GM12878 (cell line): ENCODE data around the gene GINS1. TPM values are rescaled to one million over a fixed set of nuclear protein-coding genes. Genes with fewer than 3 reads are reported as not detected.

Experiments used
- ATAC-seq: fragments of 200-7000 bp; cut with Tn5 transposase; 3 replicates; pipeline ENCODE4 v1.9.1; 2020; ENCODE audit warnings: mild to moderate bottlenecking, moderate library complexity
- BruUV-seq: library from RNA; stranded (reverse); fragments of 400-500 nt; replicated peaks from 2 replicates; lab custom pipeline; 2021; lab: Mats Ljungman, UMichigan
- CTCF ChIA-PET: fragments of 300-600 bp; sonication (Branson Sonifier 250); formaldehyde crosslinking; extraction: SDS; loops from one replicate; lab custom pipeline; 2021; ENCODE audit warnings: inconsistent platforms; lab: Yijun Ruan, JAX
- POLR2A ChIA-PET: fragments of 350-600 bp; formaldehyde crosslinking; extraction: SDS; loops from one replicate; lab custom pipeline; 2021; ENCODE audit warnings: inconsistent platforms; lab: Charles Lee
- RAD21 ChIA-PET: fragments of 300-600 bp; sonication (Branson Sonifier 250); formaldehyde crosslinking; loops from one replicate; lab custom pipeline; 2023; ENCODE audit warnings: antibody characterized with exemption; ENCODE audit not compliant: unreplicated experiment; lab: Charles Lee
- SMC1A ChIA-PET: fragments of 300-600 bp; sonication (Branson Sonifier 250); formaldehyde crosslinking; loops from one replicate; lab custom pipeline; 2023; ENCODE audit not compliant: unreplicated experiment, uncharacterized antibody; lab: Charles Lee
- DNase-seq: peaks from one replicate; pipeline ENCODE4 v3.0.0-alpha.2; 2011; ENCODE audit warnings: low read depth, low spot score
- FAIRE-seq: peaks from 3 replicates; lab custom pipeline; 2011; peaks lifted over from hg19 to GRCh38; lab: Jason Lieb, UNC
- H2AFZ ChIP-seq: 2 replicates; pipeline ENCODE4 v1.6.0; 2011; ENCODE audit warnings: low read depth, low read length, control low read depth; ENCODE audit not compliant: control insufficient read depth
- H3K27ac ChIP-seq: 2 replicates; pipeline ENCODE4 v1.5.1; 2011; ENCODE audit warnings: control low read depth; ENCODE audit not compliant: control insufficient read depth, insufficient read depth
- H3K27me3 ChIP-seq, 2 experiments: replicated peaks in 1 of 2; 2 replicates each; pipeline versions ENCODE4 v1.6.0 to v1.6.1; 2011; ENCODE audit warnings: low read length in 1 of 2; ENCODE audit not compliant: control insufficient read depth in 2 of 2, insufficient read depth in 2 of 2
- H3K36me3 ChIP-seq, 2 experiments: 2 replicates each; pipeline ENCODE4 v1.5.1; 2011; ENCODE audit warnings: low read length in 1 of 2; ENCODE audit not compliant: control insufficient read depth in 2 of 2, insufficient read depth in 2 of 2
- H3K4me1 ChIP-seq: 2 replicates; pipeline ENCODE4 v1.6.1; 2011; ENCODE audit warnings: mild to moderate bottlenecking, low read length, moderate library complexity, mixed read lengths; ENCODE audit not compliant: control insufficient read depth, insufficient read depth
- H3K4me2 ChIP-seq: 2 replicates; pipeline ENCODE4 v1.6.0; 2011; ENCODE audit warnings: control low read depth; ENCODE audit not compliant: control insufficient read depth, insufficient read depth
- H3K4me3 ChIP-seq: fragments of 200-600 bp; sonication (generic); 2 replicates; pipeline ENCODE4 v1.5.1; 2016
- H3K79me2 ChIP-seq: 2 replicates; pipeline ENCODE4 v1.6.0; 2011; ENCODE audit warnings: low read length; ENCODE audit not compliant: control insufficient read depth, insufficient read depth
- H3K9ac ChIP-seq: 2 replicates; pipeline ENCODE4 v1.8.0; 2011; ENCODE audit warnings: low read length, control low read depth, mixed read lengths; ENCODE audit not compliant: control insufficient read depth, insufficient read depth
- H3K9me3 ChIP-seq: replicated peaks from 3 replicates; pipeline ENCODE4 v1.5.1; 2011; ENCODE audit warnings: mild to moderate bottlenecking, low read length; ENCODE audit not compliant: control insufficient read depth, insufficient read depth
- H4K20me1 ChIP-seq: 2 replicates; pipeline ENCODE4 v1.6.0; 2011; ENCODE audit not compliant: control insufficient read depth, insufficient read depth
- BCL11A ChIP-seq: IDR thresholded peaks from 2 replicates; pipeline ENCODE4 v1.6.1; 2011; ENCODE audit warnings: low read depth, low read length
- CREM ChIP-seq: IDR thresholded peaks from 2 replicates; pipeline ENCODE4 v1.6.1; 2014; ENCODE audit warnings: antibody characterized with exemption, low read depth
- CUX1 ChIP-seq: IDR thresholded peaks from 2 replicates; pipeline ENCODE4 v1.6.1; 2012; ENCODE audit warnings: improper control_type of control experiment, low read depth, low read length; ENCODE audit not compliant: insufficient replicate concordance
- MEF2B ChIP-seq: fragments of 450-650 bp; IDR thresholded peaks from 2 replicates; pipeline ENCODE4 v1.6.1; 2018; ENCODE audit warnings: mild to moderate bottlenecking, moderate library complexity; ENCODE audit not compliant: partially characterized antibody, poor library complexity, severe bottlenecking
- MTA2 ChIP-seq: fragments of 450-650 bp; IDR thresholded peaks from 2 replicates; pipeline ENCODE4 v1.6.1; 2016; ENCODE audit warnings: low read depth, mild to moderate bottlenecking, moderate library complexity
- RB1 ChIP-seq: fragments of 450-650 bp; formaldehyde crosslinking; IDR thresholded peaks from 2 replicates; pipeline ENCODE4 v1.6.1; 2017; ENCODE audit warnings: mild to moderate bottlenecking, borderline replicate concordance
- RCOR1 ChIP-seq: conservative IDR thresholded peaks from 2 replicates; pipeline ENCODE4 v1.6.1; 2012; ENCODE audit warnings: low read depth, low read length, improper control_type of control experiment
- SREBF1 ChIP-seq: IDR thresholded peaks from 2 replicates; pipeline ENCODE4 v1.6.1; 2012; ENCODE audit warnings: mild to moderate bottlenecking, low read length
- TARDBP ChIP-seq: IDR thresholded peaks from 2 replicates; pipeline ENCODE4 v1.6.1; 2016; ENCODE audit warnings: borderline replicate concordance
- TBL1XR1 ChIP-seq: IDR thresholded peaks from 2 replicates; pipeline ENCODE4 v1.6.1; 2012; ENCODE audit warnings: low read depth, low read length, improper control_type of control experiment
- TCF3 ChIP-seq: IDR thresholded peaks from 2 replicates; pipeline ENCODE4 v1.6.1; 2012; ENCODE audit warnings: low read depth, mild to moderate bottlenecking, low read length, borderline replicate concordance; ENCODE audit not compliant: insufficient read depth
- ZBTB40 ChIP-seq: fragments of 450-650 bp; IDR thresholded peaks from 2 replicates; pipeline ENCODE4 v1.6.1; 2016; ENCODE audit warnings: mild to moderate bottlenecking, moderate library complexity, borderline replicate concordance
- WGBS: methylation state at CpG from one replicate; pipeline ENCODE4 v1.1.6; 2016; ENCODE audit warnings: low lambda C conversion rate; ENCODE audit not compliant: insufficient replicate concordance, insufficient coverage; ENCODE audit errors: missing lambda C conversion rate; 5-methylcytosine and 5-hydroxymethylcytosine counted together
- in situ Hi-C: fragments of 300-500 bp; cut with MboI; formaldehyde crosslinking; loops from 9 replicates; pipeline ENCODE4 v1.14.3; 2018; ENCODE audit warnings: mixed read lengths
- intact Hi-C: fragments of 100-400 bp; cut with micrococcal nuclease; formaldehyde crosslinking; loops from one replicate; pipeline ENCODE4 v1.14.2; 2022; ENCODE audit not compliant: unreplicated experiment
- polyA plus RNA-seq, 11 experiments: library from polyadenylated mRNA; depleted of rRNA in 4 of 11; unstranded in 6 of 11; stranded (reverse) in 5 of 11; fragments of >200 nt; fragmentation: Nextera tagmentation in 4 of 11; fragmentation: Illumina TruSeq in 1 of 11; extraction: Ambion mirVana in 4 of 11; extraction: Trizol in 1 of 11; gene quantifications; 1 replicate in 1 of 11; 2 replicates in 10 of 11; pipeline versions ENCODE4 v1.2.1 to v1.2.3, GENCODE V29; 2011 to 2016; ENCODE audit warnings: inconsistent platforms in 2 of 11, missing spikeins in 2 of 11, low read depth in 1 of 11
- total RNA-seq, 4 experiments: library from RNA; depleted of rRNA in 3 of 4; stranded (reverse); fragments of >200 nt in 3 of 4; fragmentation: Illumina TruSeq in 1 of 4; extraction: Trizol in 1 of 4; gene quantifications; 2 replicates each; pipeline versions ENCODE4 v1.2.1 to v1.2.3, GENCODE V29; 2013 to 2021

GINS1 gene
- total and polyA plus RNA-seq, 10 of the 15 experiments (the other 5 are each of a cell fraction or from before 2014, with no cell fraction given) = 13.0 to 44.6 (median 30.3) TPM

- TF ChIP-seq MEF2B (no peak), SREBF1 (no peak)
Observed at GRCh38 chr20:25457886-25458680, 50.6 kb downstream of the GINS1 start (continued).

GRCh38 chr20:25459111-25459830, 51.8 kb downstream of the GINS1 start:
- Histone ChIP-seq H3K9me3 (no peaks in the 10 kb centered on the region), H3K36me3 (no peaks in the 10 kb centered on the region), H4K20me1 (no peaks in the 10 kb centered on the region), H3K79me2 (no peaks in the 10 kb centered on the region), H3K27me3 (no peaks in the 10 kb centered on the region; a peak in 1 of 4 replicates), H3K4me3 (no peak overlapping the region), H3K9ac (no peak overlapping the region), H2AFZ (no peak overlapping the region), H3K4me2 (no peak overlapping the region), H3K4me1 (no peaks in the 10 kb centered on the region), H3K27ac (no peak overlapping the region)
- 43% methylated on average over 20 of the region's 20 CpGs for WGBS
- no TSS peak for BruUV-seq
- ATAC-seq (no peak), FAIRE-seq (no peak), DNase-seq (no peak)
- intact Hi-C loops (no loop called here), in situ Hi-C loops (no loop called here)
- ChIA-PET RAD21 (no interaction called here), CTCF (no interaction called here), SMC1A (interaction anchor here (1.3 kb wide), 1 partner anchor 11 kb away, joined by 4 read pairs; no protein-coding TSS in a partner anchor), POLR2A (no interaction called here)
- TF ChIP-seq ZBTB40 (no peak), TBL1XR1 (no peak), CREM (no peak), RB1 (no peak), MTA2 (no peak), CUX1 (no peak), TARDBP (no peak), BCL11A (no peak), RCOR1 (no peak), TCF3 (no peak)
